CD4-positive, alpha-beta T cell treated with Interleukin-4 for 1 hour (primary cell): Measurements from ENCODE around the gene NBPF26.
"Not testable (repeated sequence)": the region's sequence is repeated elsewhere in the genome, so short reads cannot be mapped to it uniquely, and the experiment has no call there.

Experiments
- DNase-seq, 2 donors: peaks; one replicate each; pipeline ENCODE4 v3.0.0-alpha.2; 2020 to 2022

The NBPF26 gene

DNA sequence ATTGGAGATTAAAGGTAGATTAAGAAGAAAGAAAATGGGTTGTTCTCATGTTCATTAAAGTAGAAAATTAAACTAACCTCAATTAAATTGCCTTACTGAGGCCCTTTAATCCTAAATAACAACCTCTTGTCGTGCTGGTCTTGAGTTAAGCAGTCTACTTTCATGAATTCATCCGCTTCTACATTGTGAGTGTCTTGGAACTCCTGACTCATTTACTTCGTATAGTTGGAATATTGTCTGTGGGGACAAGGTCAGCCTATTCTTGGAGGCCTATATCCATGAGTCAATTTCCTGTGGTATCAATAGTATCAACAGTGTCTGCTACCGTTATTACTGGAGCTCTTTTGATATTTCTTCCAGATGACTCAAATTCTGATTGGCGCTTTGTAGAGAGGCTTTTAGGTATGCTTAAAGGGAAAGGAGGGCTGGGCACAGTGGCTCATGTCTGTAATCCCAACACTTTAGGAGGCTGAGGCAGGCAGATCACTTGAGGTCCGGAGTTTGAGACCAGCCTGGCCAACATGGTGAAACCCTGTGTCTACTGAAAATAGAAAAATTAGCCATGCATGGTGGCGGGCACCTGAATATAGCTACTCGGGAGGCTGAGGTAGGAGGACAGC, 136.0 kb downstream of the NBPF26 start:
- DNase-seq, result not testable (repeated sequence)

DNA sequence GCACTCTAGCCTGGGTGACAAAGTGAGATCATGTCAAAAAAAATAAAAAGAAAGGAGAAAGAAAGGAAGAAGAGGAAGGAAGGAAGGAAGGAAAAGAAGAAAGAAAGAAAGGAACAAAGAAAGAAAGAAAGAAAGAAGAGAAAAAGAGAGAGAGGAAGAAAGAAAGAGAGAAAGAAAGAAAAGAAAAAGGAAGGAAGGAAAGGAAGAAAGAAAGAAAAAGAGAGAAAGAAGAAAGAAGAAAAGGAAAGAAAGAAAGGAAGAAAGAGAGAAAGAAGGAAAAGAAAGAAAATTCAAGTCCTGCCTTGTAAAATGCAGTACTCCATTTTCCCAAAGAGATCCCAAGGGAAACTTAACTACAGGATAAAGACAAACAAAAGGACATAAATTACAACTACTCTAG, 154.5 kb downstream of the NBPF26 start:
- DNase-seq, result not testable (repeated sequence)

DNA sequence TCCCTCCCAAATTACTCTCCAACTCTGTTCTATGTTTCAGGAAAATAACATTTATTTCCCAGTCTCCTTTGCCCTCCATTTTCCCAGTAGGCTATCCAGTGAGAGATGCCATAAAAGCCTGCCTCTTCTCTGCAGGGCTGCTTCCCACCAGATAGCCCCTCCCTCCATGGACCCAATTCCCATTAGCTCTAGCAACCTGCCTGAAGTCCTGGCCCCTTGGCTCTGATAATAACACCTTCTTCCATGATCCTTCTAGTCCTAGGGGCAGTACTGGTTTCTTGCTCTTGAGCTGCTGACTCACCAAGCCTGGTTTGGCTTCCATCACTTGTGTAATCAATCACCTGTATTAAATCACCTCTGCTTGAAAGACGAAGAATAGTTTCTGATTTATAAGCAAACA, 156.3 kb downstream of the NBPF26 start:
- DNase-seq, result not testable (repeated sequence)

DNA sequence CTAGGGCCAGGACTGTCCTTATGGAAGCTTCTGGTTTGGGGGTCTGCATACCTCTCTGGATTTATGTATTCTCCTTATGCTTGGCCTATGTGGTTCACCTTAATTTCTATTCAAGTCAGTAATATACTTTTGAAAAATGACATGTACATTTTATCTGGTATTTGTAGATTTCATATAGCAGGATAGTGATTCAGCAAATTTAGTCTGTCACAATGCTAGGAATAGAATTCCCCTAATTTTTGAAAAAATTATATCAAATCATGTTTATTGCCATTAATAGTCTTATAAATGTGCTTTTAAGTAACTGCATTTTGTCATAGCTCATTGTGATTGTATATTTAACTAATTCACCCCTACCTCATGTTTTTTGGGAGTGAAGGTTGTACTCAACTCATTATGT, 158.2 kb downstream of the NBPF26 start:
- not testable (repeated sequence) for DNase-seq
